MM.1S (cell line): ENCODE results near the gene EPS8L2.

Experiments
- DNase-seq: peaks from one replicate; pipeline ENCODE4 v3.0.0-alpha.2; 2015
- H2AFZ ChIP-seq: fragments of 300-600 bp; sonication (generic); 2 replicates; pipeline ENCODE4 v1.6.0; 2016; ENCODE audit warnings: antibody characterized with exemption, low read length
- H3F3A ChIP-seq: fragments of 300-600 bp; sonication (generic); 2 replicates; pipeline ENCODE4 v1.6.1; 2016; ENCODE audit warnings: mild to moderate bottlenecking, antibody characterized with exemption, low read length, moderate library complexity, mixed read lengths; ENCODE audit not compliant: insufficient read depth
- H3K27ac ChIP-seq: fragments of 300-600 bp; sonication (generic); 2 replicates; pipeline ENCODE4 v1.5.1; 2016; ENCODE audit warnings: mild to moderate bottlenecking, low read length
- H3K27me3 ChIP-seq: fragments of 300-600 bp; sonication (generic); replicated peaks from 2 replicates; pipeline ENCODE4 v1.6.0; 2016; ENCODE audit warnings: low read length; ENCODE audit not compliant: insufficient read depth
- H3K36me3 ChIP-seq: fragments of 300-600 bp; sonication (generic); replicated peaks from 2 replicates; pipeline ENCODE4 v1.6.1; 2016; ENCODE audit warnings: mild to moderate bottlenecking, low read length, mixed read lengths; ENCODE audit not compliant: insufficient read depth
- H3K4me1 ChIP-seq: fragments of 300-600 bp; sonication (generic); 2 replicates; pipeline ENCODE4 v1.6.1; 2016; ENCODE audit warnings: low read length, mixed read lengths
- H3K4me2 ChIP-seq: fragments of 300-600 bp; sonication (generic); 2 replicates; pipeline ENCODE4 v1.6.0; 2016; ENCODE audit warnings: low read depth, low read length
- H3K4me3 ChIP-seq: fragments of 300-600 bp; sonication (generic); 2 replicates; pipeline ENCODE4 v1.5.1; 2016; ENCODE audit warnings: low read length, mixed read lengths
- H3K79me2 ChIP-seq: fragments of 300-600 bp; sonication (generic); 2 replicates; pipeline ENCODE4 v1.6.1; 2016; ENCODE audit warnings: mixed run types, low read length, mixed read lengths
- H3K9ac ChIP-seq: fragments of 300-600 bp; sonication (generic); 2 replicates; pipeline ENCODE4 v1.6.1; 2016; ENCODE audit warnings: low read length, mixed read lengths
- H3K9me2 ChIP-seq: fragments of 300-600 bp; sonication (generic); replicated peaks from 2 replicates; pipeline ENCODE4 v1.6.1; 2016; ENCODE audit warnings: mild to moderate bottlenecking, low read length, mixed read lengths; ENCODE audit not compliant: insufficient read depth
- H3K9me3 ChIP-seq: fragments of 300-600 bp; sonication (generic); replicated peaks from 2 replicates; pipeline ENCODE4 v1.6.1; 2016; ENCODE audit warnings: mild to moderate bottlenecking, low read length, mixed read lengths; ENCODE audit not compliant: insufficient read depth
- H4K20me1 ChIP-seq: fragments of 300-600 bp; sonication (generic); 2 replicates; pipeline ENCODE4 v1.6.1; 2016; ENCODE audit warnings: mild to moderate bottlenecking, low read length, moderate library complexity, mixed read lengths; ENCODE audit not compliant: insufficient read depth
- CTCF ChIP-seq: fragments of 300-600 bp; sonication (generic); IDR thresholded peaks from 2 replicates; pipeline ENCODE4 v1.5.1; 2016; ENCODE audit warnings: antibody characterized with exemption, low read length, mixed read lengths
- EZH2 ChIP-seq: fragments of 300-600 bp; sonication (generic); optimal IDR thresholded peaks from 2 replicates; pipeline ENCODE3; 2017; ENCODE audit warnings: low read depth, mild to moderate bottlenecking, antibody characterized with exemption, low read length, mixed read lengths
- EZH2phosphoT487 ChIP-seq: fragments of 300-600 bp; sonication (generic); IDR thresholded peaks from 2 replicates; pipeline ENCODE4 v1.6.1; 2018; ENCODE audit warnings: antibody characterized with exemption, low read length

Gene EPS8L2

GRCh38 chr11:714436-714835 lies 8.4 kb downstream of the EPS8L2 start:
- H4K20me1 ChIP-seq = no peaks in the 10 kb centered on the region
- H3K4me3 ChIP-seq = no peak overlapping the region
- DNase-seq = no peak
- no peaks in the 10 kb centered on the region for H3K9me3 ChIP-seq
- H3K4me1 ChIP-seq = 0 out of 2 replicates have a peak, but pooled peaks cover 3% of the 10 kb centered on the region
- no peaks in the 10 kb centered on the region for H3K79me2 ChIP-seq
- H3K4me2 ChIP-seq = no peak overlapping the region
- no peak overlapping the region for H3K27ac ChIP-seq
- TF ChIP-seq CTCF = no peak
- TF ChIP-seq EZH2 = no peak
- TF ChIP-seq EZH2phosphoT487 = no peak
- no peaks in the 10 kb centered on the region for H3K36me3 ChIP-seq
- H3K9ac ChIP-seq = no peak overlapping the region
- H3F3A ChIP-seq = no peaks in the 10 kb centered on the region
- H3K27me3 ChIP-seq = peaks cover 24% of the 10 kb centered on the region
- no peak overlapping the region for H2AFZ ChIP-seq
- no peaks in the 10 kb centered on the region for H3K9me2 ChIP-seq

- H3K27ac ChIP-seq = no peak overlapping the region
- H3K9ac ChIP-seq = no peak overlapping the region
- no peaks in the 10 kb centered on the region for H3F3A ChIP-seq
- no peaks in the 10 kb centered on the region for H3K79me2 ChIP-seq
- no peak overlapping the region for H2AFZ ChIP-seq
- H3K36me3 ChIP-seq = no peaks in the 10 kb centered on the region
- TF ChIP-seq EZH2phosphoT487 = no peak
- TF ChIP-seq CTCF = no peak
- TF ChIP-seq EZH2 = no peak
- H3K4me3 ChIP-seq = no peak overlapping the region
- H3K4me1 ChIP-seq = peaks cover 15% of the 10 kb centered on the region
- no peak overlapping the region for H3K4me2 ChIP-seq
- no peaks in the 10 kb centered on the region for H3K9me3 ChIP-seq
- no peaks in the 10 kb centered on the region for H3K9me2 ChIP-seq
- DNase-seq = no peak
- H4K20me1 ChIP-seq = no peaks in the 10 kb centered on the region
- H3K27me3 ChIP-seq = peaks cover 20% of the 10 kb centered on the region; the same call in 1 of the 2 replicates
Measured at GRCh38 chr11:719214-720016, 13.4 kb downstream of the EPS8L2 start.

- H2AFZ ChIP-seq = 0 out of 2 replicates have a peak overlapping the region, but pooled peaks have one; percentile 61
- H3K27me3 ChIP-seq = peaks cover 20% of the 10 kb centered on the region; the same call in 1 of the 2 replicates
- no peaks in the 10 kb centered on the region for H3K79me2 ChIP-seq
- H3K9me2 ChIP-seq = no peaks in the 10 kb centered on the region
- peaks cover 15% of the 10 kb centered on the region for H3K4me1 ChIP-seq
- H4K20me1 ChIP-seq = no peaks in the 10 kb centered on the region
- no peak for DNase-seq
- H3K9me3 ChIP-seq = no peaks in the 10 kb centered on the region
- no peaks in the 10 kb centered on the region for H3K36me3 ChIP-seq
- H3F3A ChIP-seq = no peaks in the 10 kb centered on the region
- TF ChIP-seq CTCF = no peak
- TF ChIP-seq EZH2phosphoT487 = no peak
- no peak for TF ChIP-seq EZH2
- peak overlapping the region; percentile 99; the same call in 1 of the 2 replicates for H3K4me2 ChIP-seq
- H3K4me3 ChIP-seq = peak overlapping the region; percentile 55
- H3K9ac ChIP-seq = no peak overlapping the region
- H3K27ac ChIP-seq = no peak overlapping the region
Measured at GRCh38 chr11:720017-720641, 14.1 kb downstream of the EPS8L2 start.
